CD14-positive monocyte (primary cell): ENCODE data around the gene PLEKHG4. TPM values are rescaled to one million over a fixed set of nuclear protein-coding genes. Genes with fewer than 3 reads are reported as not detected.

ENCODE experiments used
- DNase-seq, 3 donors: peaks; one replicate each; pipeline ENCODE4 v3.0.0-alpha.2; 2011 to 2022
- H2AFZ ChIP-seq: 2 replicates; pipeline ENCODE4 v1.6.0; 2012; ENCODE audit warnings: mild to moderate bottlenecking, low read depth, low read length, inconsistent platforms; ENCODE audit not compliant: insufficient read depth, poor library complexity, severe bottlenecking
- H3K27ac ChIP-seq, 2 donors: 1 replicate in 1 of 2; 2 replicates in 1 of 2; pipeline ENCODE4 v1.5.1; 2012 to 2013; ENCODE audit warnings: low read length in 2 of 2, control low read depth in 1 of 2, inconsistent platforms in 1 of 2, low read depth in 1 of 2, mild to moderate bottlenecking in 1 of 2
- H3K27me3 ChIP-seq, 2 donors: one replicate each; pipeline versions ENCODE4 v1.6.0 to v1.6.1; 2011 to 2013; ENCODE audit warnings: low read length in 2 of 2; ENCODE audit not compliant: control insufficient read depth in 2 of 2, insufficient read depth in 2 of 2
- H3K36me3 ChIP-seq, 2 donors: replicated peaks in 1 of 2; 1 replicate in 1 of 2; 2 replicates in 1 of 2; pipeline versions ENCODE4 v1.5.1 to v1.6.1; 2012 to 2013; ENCODE audit warnings: low read length in 2 of 2, control low read depth in 1 of 2, inconsistent platforms in 1 of 2, mild to moderate bottlenecking in 1 of 2; ENCODE audit not compliant: insufficient read depth in 2 of 2, control insufficient read depth in 1 of 2
- H3K4me1 ChIP-seq, 2 donors: 1 replicate in 1 of 2; 2 replicates in 1 of 2; pipeline versions ENCODE4 v1.5.1 to v1.6.1; 2012 to 2013; ENCODE audit warnings: low read length in 2 of 2, control low read depth in 1 of 2, inconsistent platforms in 1 of 2, mild to moderate bottlenecking in 1 of 2, moderate library complexity in 1 of 2; ENCODE audit not compliant: insufficient read depth in 2 of 2, control insufficient read depth in 1 of 2
- H3K4me2 ChIP-seq: replicated peaks from 2 replicates; pipeline ENCODE3; 2012; ENCODE audit warnings: low read length, moderate library complexity, mild to moderate bottlenecking; ENCODE audit not compliant: poor library complexity, severe bottlenecking; ENCODE audit errors: extremely low read depth
- H3K4me3 ChIP-seq, 3 experiments: fragments of 200-600 bp in 1 of 3; sonication (generic) in 1 of 3; replicated peaks in 1 of 3; 1 replicate in 2 of 3; 2 replicates in 1 of 3; pipeline ENCODE4 v1.5.1; 2011 to 2013; ENCODE audit warnings: low read length in 3 of 3, mild to moderate bottlenecking in 3 of 3, control low read depth in 2 of 3, low read depth in 2 of 3, inconsistent platforms in 1 of 3, moderate library complexity in 1 of 3
- H3K79me2 ChIP-seq: 2 replicates; pipeline ENCODE4 v1.6.0; 2012; ENCODE audit warnings: mild to moderate bottlenecking, control low read depth, inconsistent platforms, low read length, moderate library complexity; ENCODE audit not compliant: insufficient read depth
- H3K9ac ChIP-seq: 2 replicates; pipeline ENCODE4 v1.6.0; 2017; ENCODE audit warnings: low read length, mild to moderate bottlenecking; ENCODE audit not compliant: insufficient read depth, poor library complexity, severe bottlenecking
- H3K9me3 ChIP-seq, 2 donors: replicated peaks in 1 of 2; 1 replicate in 1 of 2; 2 replicates in 1 of 2; pipeline versions ENCODE4 v1.5.1 to v1.6.1; 2012 to 2013; ENCODE audit warnings: low read length in 2 of 2, control low read depth in 1 of 2; ENCODE audit not compliant: control insufficient read depth in 1 of 2, insufficient read depth in 1 of 2
- H4K20me1 ChIP-seq: 2 replicates; pipeline ENCODE4 v1.6.0; 2012; ENCODE audit warnings: mild to moderate bottlenecking, low read length, control low read depth, moderate library complexity; ENCODE audit not compliant: insufficient read depth
- H3K27ac Mint-ChIP-seq, 7 donors: one replicate each; pipeline ENCODE4 v1.8.0; 2020; ENCODE audit warnings: mild to moderate bottlenecking in 7 of 7, mixed read lengths in 7 of 7, moderate library complexity in 6 of 7, inconsistent platforms in 2 of 7
- H3K27me3 Mint-ChIP-seq, 3 donors: one replicate each; pipeline ENCODE4 v1.8.0; 2021 to 2022; ENCODE audit warnings: low read depth in 3 of 3, mild to moderate bottlenecking in 3 of 3, mixed read lengths in 3 of 3, moderate library complexity in 3 of 3, inconsistent platforms in 1 of 3
- H3K36me3 Mint-ChIP-seq, 2 donors: one replicate each; pipeline ENCODE4 v1.8.0; 2020; ENCODE audit warnings: mixed read lengths in 2 of 2, inconsistent platforms in 1 of 2, mild to moderate bottlenecking in 1 of 2
- H3K4me1 Mint-ChIP-seq: one replicate; pipeline ENCODE4 v1.8.0; 2020; ENCODE audit warnings: mild to moderate bottlenecking, mixed read lengths
- H3K4me3 Mint-ChIP-seq, 2 donors: one replicate each; pipeline ENCODE4 v1.8.0; 2020; ENCODE audit warnings: mild to moderate bottlenecking in 2 of 2, mixed read lengths in 2 of 2, moderate library complexity in 1 of 2
- H3K9me3 Mint-ChIP-seq, 7 donors: one replicate each; pipeline ENCODE4 v1.8.0; 2020 to 2022; ENCODE audit warnings: mixed read lengths in 7 of 7, mild to moderate bottlenecking in 6 of 7, moderate library complexity in 6 of 7, inconsistent platforms in 2 of 7
- CTCF ChIP-seq: fragments of 200-600 bp; IDR thresholded peaks from one replicate; pipeline ENCODE4 v1.8.0; 2022; ENCODE audit warnings: antibody characterized with exemption, mild to moderate bottlenecking
- WGBS: methylation state at CpG from one replicate; pipeline ENCODE4 v1.1.5; 2013; ENCODE audit warnings: missing lambda C conversion rate; ENCODE audit not compliant: insufficient coverage; 5-methylcytosine and 5-hydroxymethylcytosine counted together
- intact Hi-C, 2 donors: fragments of 100-400 bp; cut with micrococcal nuclease; formaldehyde crosslinking; loops; one replicate each; pipeline versions ENCODE4 v1.15.0 to v1.15.1; 2023
- polyA plus RNA-seq, 3 donors: library from polyadenylated mRNA; depleted of rRNA in 1 of 3; unstranded in 2 of 3; stranded (reverse) in 1 of 3; fragments of 300-500 nt in 2 of 3; fragments of >200 nt in 1 of 3; fragmentation: Illumina TruSeq in 2 of 3; gene quantifications; 1 replicate in 2 of 3; 2 replicates in 1 of 3; pipeline ENCODE4 v1.2.3, GENCODE V29; 2012 to 2021

PLEKHG4 gene
- polyA plus RNA-seq, 3 donors: 0.79 to 3.2 (median 3.0) TPM

- Mint-ChIP-seq H3K27me3 (peaks cover 22 to 44% (median 32%) of the 10 kb centered on the region in 3 donors), H3K9me3 (peaks cover 0 to 9% (median 4%) of the 10 kb centered on the region in 7 donors), H3K36me3 (peaks cover 3 to 4% of the 10 kb centered on the region in 2 donors), H3K27ac (peak within 1 kb of the TSS in 5 of 7 donors; percentile 37 to 100 (median 69)), H3K4me1 (peaks cover 45% of the 10 kb centered on the region), H3K4me3 (peak within 1 kb of the TSS; percentile 92)
- H3K9me3 ChIP-seq: no peaks in the 10 kb centered on the region
- intact Hi-C loops: loop anchor here in 1 of 2 donors (10.0 kb wide), 3 partner anchors 226 to 554 kb away; partner anchors contain the start of genes CMTM4 and CTCF
- H3K4me2 ChIP-seq: peak within 1 kb of the TSS; percentile 87
- H3K36me3 ChIP-seq: no peaks in the 10 kb centered on the region
- H4K20me1 ChIP-seq: peaks cover 9% of the 10 kb centered on the region
- H3K4me3 ChIP-seq: peak within 1 kb of the TSS; percentile 3 to 97 (median 28)
- peaks cover 24 to 32% of the 10 kb centered on the region in 2 donors for H3K27me3 ChIP-seq
- H3K4me1 ChIP-seq: peaks cover 43 to 49% of the 10 kb centered on the region in 2 donors
- H3K79me2 ChIP-seq: peaks cover 23% of the 10 kb centered on the region
- under 1% methylated on average over 75 of the region's 75 CpGs for WGBS
- no peak within 1 kb of the TSS for H3K27ac ChIP-seq
- peak in 1 of 3 donors; percentile 21 for DNase-seq
- H2AFZ ChIP-seq: peak within 1 kb of the TSS; percentile 76
- peak; percentile 30 for TF ChIP-seq CTCF
- H3K9ac ChIP-seq: peak within 1 kb of the TSS; percentile 58
Observed at GRCh38 chr16:67248401-67249177, 30.7 kb upstream of the PLEKHG4 start, which contains the start of gene SLC9A5. TSS of gene SLC9A5 (plus strand) at chr16:67248979. CDS start at chr16:67249015, 36 bp downstream.

- peaks cover 22 to 44% (median 32%) of the 10 kb centered on the region in 3 donors for H3K27me3 Mint-ChIP-seq
- WGBS: 27% methylated on average over 18 of the region's 22 CpGs
- H3K9ac ChIP-seq: peak overlapping the region; percentile 58
- TF ChIP-seq CTCF: no peak
- H3K4me3 ChIP-seq: peak overlapping the region in 1 of 3 experiments; percentile 97
- no peaks in the 10 kb centered on the region for H3K9me3 ChIP-seq
- peak overlapping the region; percentile 68 to 80 for H3K4me3 Mint-ChIP-seq
- H3K36me3 Mint-ChIP-seq: peaks cover 3 to 4% of the 10 kb centered on the region in 2 donors
- peaks cover 20% of the 10 kb centered on the region for H3K79me2 ChIP-seq
- H3K27me3 ChIP-seq: peaks cover 24 to 32% of the 10 kb centered on the region in 2 donors
- peaks cover 35 to 42% of the 10 kb centered on the region in 2 donors for H3K4me1 ChIP-seq
- no peak overlapping the region for H3K27ac ChIP-seq
- no peaks in the 10 kb centered on the region for H3K36me3 ChIP-seq
- intact Hi-C loops: loop anchor here in 1 of 2 donors (10.0 kb wide), 3 partner anchors 225 to 555 kb away; partner anchors contain the start of genes CMTM4 and CTCF
- H3K27ac Mint-ChIP-seq: peak overlapping the region in 1 of 7 donors; percentile 23
- peaks cover 38% of the 10 kb centered on the region for H3K4me1 Mint-ChIP-seq
- DNase-seq: no peak
- H3K9me3 Mint-ChIP-seq: peaks cover 0 to 9% (median 4%) of the 10 kb centered on the region in 7 donors
- peak overlapping the region; percentile 76 for H2AFZ ChIP-seq
- peak overlapping the region; percentile 87 for H3K4me2 ChIP-seq
- H4K20me1 ChIP-seq: peaks cover 9% of the 10 kb centered on the region
Observed at GRCh38 chr16:67249178-67250044, 29.9 kb upstream of the PLEKHG4 start.
